ENCODE data around the gene SBF1.
"Not testable (repeated sequence)": the region's sequence is repeated elsewhere in the genome, so short reads cannot be mapped to it uniquely, and the experiment has no call there.

SBF1 gene

GRCh38 chr22:50417411-50418210, 57.2 kb downstream of the SBF1 start:
- no peak overlapping the region for H3K4me3 ChIP-seq (ENCODE audit: low read depth, low read length)
- TF ChIP-seq CTCF (IDR thresholded peaks at IDR 0.05; ENCODE audit: low read depth, low read length), result no peak

DNA sequence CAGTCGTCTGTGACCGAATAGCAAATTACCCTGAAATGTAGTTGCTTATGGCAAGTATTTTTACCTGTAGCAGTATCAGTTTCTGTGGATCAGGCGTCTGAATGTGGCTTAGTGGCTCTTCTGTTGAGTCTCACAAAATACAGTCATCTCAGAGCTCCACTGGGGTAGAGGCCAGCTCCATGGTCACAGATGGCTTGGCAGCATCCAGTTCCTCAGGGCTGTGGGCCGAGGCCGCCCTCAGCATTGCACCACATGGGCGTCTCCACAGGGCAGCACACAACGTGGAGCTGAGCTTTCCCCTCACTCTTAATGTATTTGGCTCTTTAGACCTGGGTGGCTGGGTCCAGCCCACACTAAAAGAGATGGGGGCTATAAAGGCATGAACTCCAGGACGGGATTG, 57.8 kb downstream of the SBF1 start:
- no peak for TF ChIP-seq CTCF (IDR thresholded peaks at IDR 0.05; ENCODE audit: low read depth, low read length)
- no peak overlapping the region for H3K4me3 ChIP-seq (ENCODE audit: low read depth, low read length)

DNA sequence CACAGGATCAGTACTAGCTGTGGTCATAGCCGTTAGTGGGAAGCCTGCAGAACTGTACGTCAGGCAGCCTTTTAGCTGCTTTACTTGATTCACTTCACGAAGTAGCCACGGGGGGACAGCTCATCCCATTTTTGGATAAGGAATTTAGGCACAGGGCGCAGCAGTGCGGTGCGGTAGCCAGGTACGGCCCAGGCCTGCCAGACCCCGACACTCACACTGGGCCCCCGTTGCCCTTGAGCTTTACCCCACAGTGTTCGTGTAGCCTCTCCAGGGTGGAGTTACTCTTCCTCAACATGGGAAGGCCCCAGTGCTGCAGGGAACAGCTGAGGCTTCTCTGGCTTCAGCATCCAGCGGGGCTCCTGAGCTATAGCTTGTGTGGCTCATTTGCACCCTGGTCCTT, 59.4 kb downstream of the SBF1 start:
- no peak for TF ChIP-seq CTCF (IDR thresholded peaks at IDR 0.05; ENCODE audit: low read depth, low read length)
- no peak overlapping the region for H3K4me3 ChIP-seq (ENCODE audit: low read depth, low read length)

- H3K4me3 ChIP-seq (ENCODE audit: low read depth, low read length), result no peak overlapping the region
- TF ChIP-seq CTCF (IDR thresholded peaks at IDR 0.05; ENCODE audit: low read depth, low read length), result no peak
Observed at GRCh38 chr22:50414476-50415248, 60.2 kb downstream of the SBF1 start.

- not testable (repeated sequence) for H3K4me3 ChIP-seq (ENCODE audit: low read depth, low read length)
Observed at GRCh38 chr22:50408954-50409353, 65.9 kb downstream of the SBF1 start.

DNA sequence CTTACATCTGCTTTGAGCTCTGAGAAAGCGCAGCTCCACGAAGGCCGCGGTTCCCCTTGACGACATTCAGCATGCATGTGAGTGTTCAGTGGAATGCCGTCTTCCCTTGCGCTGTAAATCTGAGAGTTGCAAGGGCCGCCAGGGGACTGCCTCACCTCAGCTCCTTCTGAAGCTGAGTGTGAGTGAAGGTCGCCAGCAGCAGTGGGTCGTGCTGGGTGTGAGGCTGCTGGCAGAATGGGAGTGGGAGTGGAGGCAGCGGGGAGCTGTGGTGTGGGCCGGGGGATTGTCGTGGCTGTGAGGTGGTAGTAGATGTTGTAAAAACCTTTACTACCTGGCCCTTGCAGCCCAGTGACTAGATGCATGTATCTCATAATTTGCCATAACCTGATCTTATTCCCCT, 66.5 kb downstream of the SBF1 start:
- TF ChIP-seq CTCF (IDR thresholded peaks at IDR 0.05; ENCODE audit: low read depth, low read length), result no peak
- no peak overlapping the region for H3K4me3 ChIP-seq (ENCODE audit: low read depth, low read length)

DNA sequence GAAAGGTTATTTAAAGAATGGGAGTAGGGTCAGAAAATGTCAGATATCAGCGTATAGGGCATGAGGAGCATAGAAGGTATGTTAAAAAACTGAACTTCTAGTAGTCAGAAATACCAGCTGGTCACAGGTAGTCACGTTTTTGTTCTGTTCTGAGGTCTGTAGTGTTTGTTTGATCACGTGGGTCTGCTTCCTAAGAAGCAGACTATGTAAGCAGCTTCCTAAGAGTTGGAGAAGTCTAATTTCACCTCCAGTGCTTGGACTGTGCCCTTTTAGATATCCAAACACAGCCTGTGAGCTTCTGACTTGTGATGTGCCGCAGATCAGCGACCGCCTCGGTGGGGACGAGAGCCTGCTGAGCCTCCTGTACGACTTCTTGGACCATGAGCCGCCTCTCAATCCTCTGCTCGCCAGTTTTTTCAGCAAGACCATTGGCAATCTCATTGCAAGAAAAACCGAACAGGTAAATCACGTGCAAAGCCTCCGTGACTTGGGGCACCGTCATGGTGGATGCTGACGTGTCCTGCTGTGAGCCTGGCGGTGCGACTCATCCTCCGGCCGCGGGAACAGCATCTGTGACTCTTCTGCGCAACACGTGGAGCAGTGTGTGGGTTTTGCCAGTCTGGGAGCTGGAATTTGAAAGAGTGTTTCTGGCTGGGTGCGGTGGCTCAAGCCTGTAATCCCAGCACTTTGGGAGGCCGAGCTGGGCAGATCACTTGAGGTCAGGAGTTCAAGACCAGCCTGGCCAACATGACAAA, 68.2 kb downstream of the SBF1 start:
- no peak for TF ChIP-seq CTCF (IDR thresholded peaks at IDR 0.05; ENCODE audit: low read depth, low read length)
- no peak overlapping the region for H3K4me3 ChIP-seq (ENCODE audit: low read depth, low read length)

Measured in WI38 (cell line).